Activated CD8-positive, alpha-beta memory T cell treated with anti-CD3 and anti-CD28 coated beads, Interleukin-2, amount 50 U/mL, for 24 hours (primary cell): ENCODE measurements around the gene DNMT1.

Experiments
- DNase-seq: peaks from one replicate; pipeline ENCODE4 v3.0.0-alpha.2; 2020; ENCODE audit errors: extremely low read depth

The DNMT1 gene

DNA sequence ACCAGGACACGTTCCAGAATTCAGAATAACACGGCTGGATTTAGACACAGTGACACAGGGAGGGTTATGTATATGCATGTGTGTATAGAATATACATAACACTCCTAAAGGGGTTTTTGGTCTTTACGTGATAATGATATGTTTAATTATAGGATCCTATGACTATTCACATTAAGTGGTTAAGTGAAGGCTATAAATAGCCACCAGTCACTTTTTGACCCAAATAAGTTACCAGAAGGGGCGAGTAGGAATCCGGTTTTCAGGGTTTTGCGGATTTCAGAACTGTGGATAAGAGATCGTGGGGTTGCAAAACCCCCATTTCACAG lies 99.2 kb downstream of the DNMT1 start:
- no peak for DNase-seq

DNA sequence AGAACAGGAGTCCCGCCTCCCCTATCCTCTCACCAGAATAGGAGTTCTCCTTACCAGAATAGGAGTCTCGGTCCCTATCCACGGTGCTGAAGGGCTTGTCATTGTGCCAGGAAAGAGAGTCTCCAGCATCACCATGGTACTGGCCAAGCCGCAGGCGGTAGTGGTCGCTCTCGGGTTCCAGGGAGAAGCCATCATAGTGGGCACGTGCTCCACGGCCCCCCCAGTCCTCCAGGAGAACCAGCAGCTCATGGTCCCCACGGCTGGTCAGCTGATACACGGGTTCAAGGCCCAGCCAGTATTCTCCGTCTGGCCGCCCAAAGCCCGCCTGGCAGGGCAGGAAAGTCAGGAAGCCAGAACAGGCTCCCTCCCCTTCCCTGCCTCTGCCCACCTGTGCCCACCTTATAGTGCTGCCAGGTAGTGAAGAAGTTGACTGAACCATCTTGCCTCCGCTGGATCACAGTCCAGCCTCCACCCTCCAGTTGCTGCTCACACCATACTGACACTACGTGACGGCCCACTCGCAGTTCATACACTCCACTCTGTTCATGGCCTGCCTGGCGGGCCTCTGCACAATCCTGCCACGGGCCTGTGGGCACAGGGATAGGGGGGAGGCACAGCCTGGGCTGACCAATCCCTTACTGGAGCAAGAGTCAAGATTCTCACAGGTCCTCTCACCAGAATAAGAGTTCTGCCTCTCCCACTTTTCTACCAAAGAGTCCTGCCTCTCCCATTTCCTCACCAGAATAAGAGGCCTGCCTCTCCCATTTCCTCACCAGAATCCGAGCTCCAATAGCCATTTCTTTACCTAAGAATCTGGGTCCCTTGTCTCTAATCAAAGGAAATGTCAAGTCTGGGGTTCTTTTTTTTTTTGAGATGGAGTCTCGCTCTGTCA lies 101.2 kb downstream of the DNMT1 start:
- DNase-seq = no peak

DNA sequence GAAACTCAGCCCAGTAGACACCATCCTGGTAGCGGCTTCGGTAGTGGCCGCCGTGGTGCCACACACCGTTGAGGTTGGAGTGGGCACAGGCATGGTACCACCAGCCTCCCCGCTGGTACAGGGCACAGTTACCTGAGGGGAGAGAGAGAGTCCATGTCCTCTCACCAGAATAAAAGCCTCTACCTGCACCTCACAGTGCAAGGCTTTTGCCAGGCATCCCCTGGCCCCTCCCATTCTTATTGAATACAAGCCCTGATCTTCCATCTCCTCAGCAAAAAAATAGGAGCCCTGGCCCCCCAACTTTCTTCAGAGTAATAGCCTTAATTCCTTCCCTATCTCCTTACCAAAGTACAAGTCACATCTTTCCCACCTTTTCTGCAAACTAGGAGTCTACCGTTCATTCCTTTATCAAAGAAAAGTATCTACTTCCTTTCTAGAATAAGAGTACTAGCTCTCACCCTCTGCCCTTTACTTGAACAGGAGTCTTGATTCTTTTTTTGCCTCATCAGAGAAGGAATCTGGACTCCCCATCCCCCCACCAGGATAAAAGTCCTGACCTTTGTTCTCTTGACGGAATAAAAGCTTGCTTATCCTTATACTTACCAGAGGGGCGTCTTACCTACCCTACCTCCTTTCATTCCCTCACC lies 102.0 kb downstream of the DNMT1 start:
- DNase-seq = no peak

DNA sequence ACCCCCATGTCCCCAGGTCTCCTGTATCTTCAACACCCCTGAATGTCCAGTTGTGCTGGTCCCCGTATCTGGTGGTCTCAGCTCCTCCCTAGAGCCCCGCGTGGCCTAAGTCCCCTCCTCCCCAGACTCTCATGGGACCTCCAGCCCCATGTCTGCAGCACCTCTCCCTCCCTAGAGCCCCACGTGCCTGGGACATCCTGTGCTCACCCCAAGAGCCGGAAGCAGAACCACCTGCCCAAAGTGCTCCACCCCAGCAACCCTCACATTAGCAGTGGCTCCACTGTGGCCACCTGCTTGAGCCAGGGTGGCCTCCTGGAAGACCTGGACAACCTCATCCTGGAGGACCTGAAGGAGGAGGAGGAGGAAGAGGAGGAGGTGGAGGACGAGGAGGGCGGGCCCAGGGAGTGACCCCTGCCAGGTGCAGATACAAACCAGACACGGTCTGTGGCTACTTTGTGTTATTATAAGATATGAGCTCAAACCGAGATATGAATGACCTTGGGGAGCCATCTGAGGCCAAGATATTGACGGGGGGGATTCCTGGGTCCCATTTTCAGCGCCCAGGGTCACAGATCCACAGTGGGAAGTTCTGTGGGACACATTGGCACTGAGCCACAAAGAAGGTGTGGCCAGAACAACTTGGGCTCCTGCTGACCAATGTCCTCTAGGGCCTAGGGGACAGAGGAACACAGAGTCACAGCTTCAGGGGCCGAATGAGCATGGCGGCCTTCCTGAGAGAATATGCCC lies 102.7 kb downstream of the DNMT1 start:
- no peak for DNase-seq

DNA sequence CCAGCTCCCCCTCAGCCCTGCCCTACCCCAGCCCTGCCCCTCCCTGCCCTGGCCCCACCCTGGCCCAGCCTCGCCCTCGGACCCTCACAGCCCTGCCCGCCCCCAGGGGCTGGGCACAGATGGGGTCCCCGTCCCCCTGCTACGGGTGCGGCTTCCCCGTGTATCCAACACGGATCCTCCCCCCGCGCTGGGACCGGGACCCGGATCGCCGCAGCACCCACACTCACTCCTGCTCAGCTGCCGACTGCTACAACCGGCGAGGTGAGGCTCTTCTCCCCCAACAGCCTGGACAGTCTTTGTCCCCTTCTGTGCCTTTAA lies 103.4 kb downstream of the DNMT1 start:
- no peak for DNase-seq

DNA sequence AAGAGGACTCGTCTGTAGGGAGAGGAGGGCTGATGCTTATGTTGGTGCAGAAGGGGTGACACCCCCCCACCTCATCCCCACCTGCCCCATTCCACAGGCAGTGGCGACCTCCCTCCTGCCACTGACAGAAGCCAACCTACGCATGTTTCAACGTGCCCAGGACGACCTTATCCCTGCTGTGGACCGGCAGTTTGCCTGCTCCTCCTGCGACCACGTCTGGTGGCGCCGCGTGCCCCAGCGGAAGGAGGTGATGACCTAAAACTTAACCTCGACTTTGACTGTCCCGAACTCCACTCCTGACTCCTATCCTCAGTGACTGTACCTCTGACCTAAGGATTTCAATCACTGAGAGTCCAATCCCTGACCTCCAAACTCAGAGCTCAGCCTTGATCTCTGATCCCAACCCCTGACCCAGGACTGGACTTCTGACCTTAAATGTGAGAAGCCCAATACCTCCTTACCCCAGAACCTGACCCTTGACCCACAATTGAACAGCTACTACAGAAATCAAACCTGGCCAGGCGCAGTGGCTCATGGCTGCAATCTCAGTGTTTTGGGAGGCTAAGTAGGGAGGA lies 104.9 kb downstream of the DNMT1 start:
- DNase-seq = no peak

DNA sequence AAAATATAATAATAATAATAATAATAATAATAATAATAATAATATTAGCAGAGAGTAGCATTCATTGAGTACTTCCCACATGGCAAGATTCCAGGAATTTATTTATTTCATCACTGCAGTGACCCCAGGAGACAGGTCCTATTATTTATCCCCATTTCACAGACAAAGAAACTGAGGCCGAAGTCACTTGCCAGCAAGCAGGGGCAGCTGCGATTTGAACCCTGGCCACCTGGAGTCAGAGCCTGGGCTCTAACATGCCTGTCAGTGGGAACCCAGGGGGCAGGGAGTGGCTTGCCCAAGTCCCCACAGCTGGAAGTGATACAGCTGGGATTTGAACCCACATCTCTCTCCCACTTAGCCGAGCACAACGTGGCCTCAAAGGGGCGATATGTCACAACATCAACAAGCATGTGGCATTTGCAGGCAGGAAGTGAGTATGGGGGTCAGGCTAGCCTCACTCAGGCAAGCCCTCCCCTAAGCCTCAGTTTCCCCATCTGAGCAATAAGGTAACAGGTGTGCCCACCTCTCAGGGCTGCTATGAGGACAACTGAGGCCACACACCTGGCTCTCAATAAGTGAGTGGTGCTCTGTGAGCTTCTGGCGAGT lies 105.7 kb downstream of the DNMT1 start:
- no peak for DNase-seq

DNA sequence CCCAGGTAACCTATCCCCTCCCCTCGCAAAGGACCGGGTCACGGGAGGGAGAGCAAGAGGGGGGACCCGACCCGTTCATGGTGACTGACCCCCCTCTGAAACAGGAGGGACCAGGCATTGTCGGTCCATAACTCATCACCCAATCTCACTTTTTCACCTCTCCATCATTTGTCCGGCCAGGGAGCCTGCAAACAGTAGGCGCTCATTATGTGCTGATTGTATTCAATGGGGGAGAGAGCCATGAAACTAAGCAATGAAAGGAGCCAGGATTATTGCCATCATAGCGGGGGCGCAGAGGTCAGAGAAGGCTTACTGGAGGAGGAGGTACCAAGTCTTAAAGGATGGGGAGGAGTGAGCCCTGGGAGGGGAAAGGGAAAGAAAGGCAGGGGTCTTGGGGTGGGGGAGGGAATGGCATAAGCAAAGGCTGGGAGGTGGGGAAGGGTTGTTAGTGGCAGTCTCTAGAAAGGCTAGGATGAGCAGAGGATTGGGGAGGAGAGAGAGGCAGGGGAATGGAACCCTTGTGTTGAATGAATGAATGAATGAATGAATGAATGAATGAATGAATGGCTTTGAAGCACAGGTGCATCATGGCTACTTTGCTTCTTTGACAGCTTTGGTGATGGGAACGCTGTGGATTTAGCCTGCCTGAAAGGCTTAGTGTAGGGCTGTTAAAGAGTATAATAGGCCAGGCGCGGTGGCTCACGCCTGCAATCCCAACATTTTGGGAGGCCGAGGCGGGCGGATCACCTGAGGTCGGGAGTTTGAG lies 107.3 kb downstream of the DNMT1 start:
- DNase-seq = no peak

DNA sequence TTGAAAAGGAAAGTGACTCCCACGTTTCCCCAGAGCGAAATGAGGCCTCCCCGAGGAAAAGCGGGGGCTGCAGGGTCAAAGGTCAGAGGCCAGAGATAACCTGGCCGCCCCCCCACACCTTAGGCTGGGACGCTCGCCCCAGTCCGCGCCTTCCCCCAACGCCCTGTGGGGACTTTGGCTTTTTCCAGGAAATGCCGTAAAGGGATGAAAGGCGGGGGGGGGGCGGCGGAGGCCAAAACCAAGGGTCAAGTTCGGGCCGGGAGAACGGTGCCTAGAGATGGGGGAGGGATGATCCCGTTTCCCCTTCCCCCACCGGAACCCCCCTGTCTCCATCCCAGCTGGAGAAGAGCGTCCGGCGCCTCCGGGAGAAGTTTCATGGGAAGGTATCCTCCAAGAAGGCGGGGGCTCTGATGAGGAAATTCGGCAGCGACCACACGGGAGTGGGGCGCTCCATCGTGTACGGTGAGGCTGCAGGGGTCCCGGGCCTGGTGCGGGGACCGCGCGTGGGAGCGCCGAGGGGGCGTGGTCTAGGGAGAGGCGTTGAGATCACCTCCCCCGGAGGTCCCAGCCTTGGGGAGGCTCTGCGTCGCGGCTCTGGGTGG lies 108.1 kb downstream of the DNMT1 start:
- DNase-seq = no peak

DNA sequence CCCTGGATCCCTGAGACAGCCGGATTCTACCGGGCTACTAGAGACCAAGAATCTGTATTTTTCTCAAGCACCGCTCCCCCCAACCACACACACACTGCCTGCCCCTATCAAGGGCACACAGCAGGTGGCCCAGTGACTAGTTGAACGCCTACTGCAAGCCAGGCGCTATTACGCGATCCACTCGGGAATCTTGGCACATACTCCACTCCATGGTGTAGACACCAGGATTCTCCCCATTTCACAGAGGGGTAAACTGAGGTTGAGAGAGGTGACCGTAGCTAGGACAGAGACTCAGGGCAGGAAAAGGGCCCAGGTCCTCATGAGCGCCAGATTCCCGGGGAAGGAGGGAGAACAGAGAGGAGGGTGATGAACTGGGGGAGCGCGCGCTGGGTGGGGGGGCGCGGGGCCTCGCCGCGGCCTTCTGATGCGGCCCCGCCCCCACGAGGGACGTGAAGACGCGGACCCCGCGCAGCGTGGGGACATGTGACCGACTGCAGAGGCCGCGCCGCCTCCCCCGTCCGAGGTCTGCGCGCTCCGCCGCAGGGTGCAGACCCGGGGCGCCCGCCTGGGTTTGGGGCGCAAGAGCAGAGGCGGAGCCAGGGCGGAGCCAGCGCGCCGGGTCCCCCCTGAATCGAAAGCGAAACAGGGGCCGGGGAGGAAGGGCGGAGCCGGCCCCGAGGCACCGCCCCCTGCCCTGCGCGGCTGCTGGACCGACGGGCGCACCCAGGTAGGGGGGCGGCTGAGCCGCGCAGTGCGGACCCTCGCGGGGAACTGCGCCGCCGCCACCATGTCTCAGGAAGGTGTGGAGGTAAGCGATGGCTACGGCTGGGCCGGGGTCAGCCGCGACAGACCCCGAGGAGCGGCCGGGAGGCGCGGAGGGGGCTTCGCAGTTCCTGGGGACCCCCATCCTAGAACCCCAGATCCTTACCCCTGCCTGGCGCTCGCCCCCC lies 108.8 kb downstream of the DNMT1 start, which contains the start of gene SHFL:
SHFL (plus strand) TSS at position 677 of the 950 bp plus-strand sequence; CDS start at position 788, 111 bp downstream.
- no peak for DNase-seq

DNA sequence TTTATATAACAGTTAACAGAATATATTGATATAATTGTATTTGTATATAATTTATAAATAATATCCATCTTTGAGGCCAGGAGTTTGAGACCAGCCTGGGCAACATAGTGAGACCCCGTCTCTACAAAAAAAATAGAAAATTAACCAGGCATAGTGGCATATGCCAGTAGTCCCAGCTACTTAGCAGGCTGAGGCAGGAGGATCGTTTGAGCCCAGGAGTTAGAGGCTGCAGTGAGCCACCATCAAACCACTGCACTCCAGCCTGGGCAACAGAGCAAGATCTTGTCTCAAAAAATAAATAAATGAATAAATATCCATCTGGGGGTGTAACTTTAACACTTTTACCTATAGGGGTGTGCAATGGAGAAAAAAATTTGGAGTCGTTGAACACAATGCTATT lies 110.0 kb downstream of the DNMT1 start:
- DNase-seq = no peak

DNA sequence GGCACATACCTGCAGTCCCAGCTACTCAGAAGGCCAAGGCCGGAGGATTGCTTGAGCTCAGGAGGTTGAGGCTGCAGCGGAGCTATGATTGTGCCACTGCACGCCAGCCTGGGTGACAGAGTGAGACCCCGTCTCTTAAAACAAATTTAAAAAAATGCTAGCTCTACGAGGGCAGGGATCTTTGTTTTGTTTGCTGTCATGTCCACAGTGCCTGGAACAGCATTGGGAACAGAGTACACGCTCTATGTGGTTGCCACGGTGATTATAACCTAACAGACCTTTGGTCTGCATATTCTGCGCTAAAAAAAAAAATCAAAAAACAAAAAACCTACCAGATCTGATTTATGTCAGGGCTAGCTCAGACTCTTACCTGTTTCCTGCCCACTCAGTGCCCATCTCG lies 110.8 kb downstream of the DNMT1 start:
- no peak for DNase-seq
